Measurements from ENCODE around the gene BCAM.

Gene BCAM

GRCh38 chr19:44812142-44812718, 3.3 kb downstream of the BCAM start:
- DNase-seq (ENCODE audit: extremely low read depth, low read depth): no peak
- no peak overlapping the region for H3K4me3 ChIP-seq (replicated peaks; ENCODE audit: low read depth, low read length)
- TF ChIP-seq CTCF (IDR thresholded peaks at IDR 0.05; ENCODE audit: low read depth, low read length, missing control alignments): no peak

GRCh38 chr19:44813070-44813840, 4.4 kb downstream of the BCAM start:
- no peak for TF ChIP-seq CTCF (IDR thresholded peaks at IDR 0.05; ENCODE audit: low read depth, low read length, missing control alignments)
- H3K4me3 ChIP-seq (replicated peaks; ENCODE audit: low read depth, low read length): no peak overlapping the region
- no peak for DNase-seq (ENCODE audit: extremely low read depth, low read depth)

GRCh38 chr19:44813841-44814470, 5.1 kb downstream of the BCAM start:
- DNase-seq (ENCODE audit: extremely low read depth, low read depth): no peak
- H3K4me3 ChIP-seq (replicated peaks; ENCODE audit: low read depth, low read length): no peak overlapping the region
- no peak for TF ChIP-seq CTCF (IDR thresholded peaks at IDR 0.05; ENCODE audit: low read depth, low read length, missing control alignments)

- no peak for DNase-seq (ENCODE audit: extremely low read depth, low read depth)
- TF ChIP-seq CTCF (IDR thresholded peaks at IDR 0.05; ENCODE audit: low read depth, low read length, missing control alignments): no peak
- H3K4me3 ChIP-seq (replicated peaks; ENCODE audit: low read depth, low read length): no peak overlapping the region
Measured at GRCh38 chr19:44814517-44814916, 5.6 kb downstream of the BCAM start.

- no peak overlapping the region for H3K4me3 ChIP-seq (replicated peaks; ENCODE audit: low read depth, low read length)
- DNase-seq (ENCODE audit: extremely low read depth, low read depth): no peak
- TF ChIP-seq CTCF (IDR thresholded peaks at IDR 0.05; ENCODE audit: low read depth, low read length, missing control alignments): no peak
Measured at GRCh38 chr19:44816301-44816700, 7.4 kb downstream of the BCAM start.

GRCh38 chr19:44817725-44818465, 9.0 kb downstream of the BCAM start:
- DNase-seq (ENCODE audit: extremely low read depth, low read depth): no peak
- no peak for TF ChIP-seq CTCF (IDR thresholded peaks at IDR 0.05; ENCODE audit: low read depth, low read length, missing control alignments)
- no peak overlapping the region for H3K4me3 ChIP-seq (replicated peaks; ENCODE audit: low read depth, low read length)
